ENCODE measurements around the gene FARS2.

Gene FARS2

GRCh38 chr6:5673019-5673790 is 411.9 kb downstream of the FARS2 start:
- H3K9me3 ChIP-seq (ENCODE audit: insufficient read depth, low read length), result no peaks in the 10 kb centered on the region
- H3K4me2 ChIP-seq (ENCODE audit: low read length), result no peak overlapping the region
- H4K20me1 ChIP-seq (ENCODE audit: insufficient read depth, low read length), result no peaks in the 10 kb centered on the region
- no peaks in the 10 kb centered on the region for H3K79me2 ChIP-seq (ENCODE audit: low read length)
- no peaks in the 10 kb centered on the region for H3K27me3 ChIP-seq (ENCODE audit: low read depth, low read length)
- no peak overlapping the region for H3K4me3 ChIP-seq (ENCODE audit: low read length)
- TF ChIP-seq, protein P1, sequence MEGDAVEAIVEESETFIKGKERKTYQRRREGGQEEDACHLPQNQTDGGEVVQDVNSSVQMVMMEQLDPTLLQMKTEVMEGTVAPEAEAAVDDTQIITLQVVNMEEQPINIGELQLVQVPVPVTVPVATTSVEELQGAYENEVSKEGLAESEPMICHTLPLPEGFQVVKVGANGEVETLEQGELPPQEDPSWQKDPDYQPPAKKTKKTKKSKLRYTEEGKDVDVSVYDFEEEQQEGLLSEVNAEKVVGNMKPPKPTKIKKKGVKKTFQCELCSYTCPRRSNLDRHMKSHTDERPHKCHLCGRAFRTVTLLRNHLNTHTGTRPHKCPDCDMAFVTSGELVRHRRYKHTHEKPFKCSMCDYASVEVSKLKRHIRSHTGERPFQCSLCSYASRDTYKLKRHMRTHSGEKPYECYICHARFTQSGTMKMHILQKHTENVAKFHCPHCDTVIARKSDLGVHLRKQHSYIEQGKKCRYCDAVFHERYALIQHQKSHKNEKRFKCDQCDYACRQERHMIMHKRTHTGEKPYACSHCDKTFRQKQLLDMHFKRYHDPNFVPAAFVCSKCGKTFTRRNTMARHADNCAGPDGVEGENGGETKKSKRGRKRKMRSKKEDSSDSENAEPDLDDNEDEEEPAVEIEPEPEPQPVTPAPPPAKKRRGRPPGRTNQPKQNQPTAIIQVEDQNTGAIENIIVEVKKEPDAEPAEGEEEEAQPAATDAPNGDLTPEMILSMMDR (IDR thresholded peaks at IDR 0.05; ENCODE audit: low read depth, low read length), result no peak
- no peak for TF ChIP-seq EZH2phosphoT487 (IDR thresholded peaks at IDR 0.05; ENCODE audit: low read depth)
- H2AFZ ChIP-seq (ENCODE audit: low read depth, low read length), result no peak overlapping the region
- no peaks in the 10 kb centered on the region for H3K36me3 ChIP-seq (replicated peaks; ENCODE audit: low read depth, low read length)
- peaks cover 9% of the 10 kb centered on the region for H3K4me1 ChIP-seq (ENCODE audit: low read length)
- H3K27ac ChIP-seq (ENCODE audit: low read length), result no peak overlapping the region
- no peak overlapping the region for H3K9ac ChIP-seq (ENCODE audit: low read length)

DNA sequence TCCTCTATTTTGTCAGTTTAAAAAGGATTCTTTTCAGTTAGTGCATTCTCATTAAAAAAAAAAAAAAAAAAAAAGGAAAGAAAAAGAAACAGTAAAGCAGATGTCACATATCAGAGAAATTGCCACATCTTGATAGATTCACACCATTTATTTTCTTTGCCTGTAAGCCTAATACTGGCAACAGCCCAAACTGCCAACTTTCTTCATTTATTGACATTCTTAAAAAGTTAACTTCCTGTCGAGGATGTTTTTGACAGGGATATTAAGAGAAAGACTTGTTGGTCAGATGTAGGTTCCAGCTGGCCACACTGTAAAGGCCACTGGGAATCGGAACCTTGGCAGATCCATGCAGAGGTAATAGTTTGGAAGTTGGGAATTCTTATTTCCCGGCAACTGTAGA is 412.8 kb downstream of the FARS2 start:
- no peak overlapping the region for H3K27ac ChIP-seq (ENCODE audit: low read length)
- no peaks in the 10 kb centered on the region for H4K20me1 ChIP-seq (ENCODE audit: insufficient read depth, low read length)
- H3K9ac ChIP-seq (ENCODE audit: low read length), result no peak overlapping the region
- H3K4me1 ChIP-seq (ENCODE audit: low read length), result peaks cover 9% of the 10 kb centered on the region
- no peak overlapping the region for H3K4me3 ChIP-seq (ENCODE audit: low read length)
- no peaks in the 10 kb centered on the region for H3K9me3 ChIP-seq (ENCODE audit: insufficient read depth, low read length)
- H3K27me3 ChIP-seq (ENCODE audit: low read depth, low read length), result no peaks in the 10 kb centered on the region
- no peak overlapping the region for H2AFZ ChIP-seq (ENCODE audit: low read depth, low read length)
- no peaks in the 10 kb centered on the region for H3K36me3 ChIP-seq (replicated peaks; ENCODE audit: low read depth, low read length)
- TF ChIP-seq, protein P1 (IDR thresholded peaks at IDR 0.05; ENCODE audit: low read depth, low read length), result no peak
- TF ChIP-seq EZH2phosphoT487 (IDR thresholded peaks at IDR 0.05; ENCODE audit: low read depth), result no peak
- no peaks in the 10 kb centered on the region for H3K79me2 ChIP-seq (ENCODE audit: low read length)
- H3K4me2 ChIP-seq (ENCODE audit: low read length), result no peak overlapping the region

DNA sequence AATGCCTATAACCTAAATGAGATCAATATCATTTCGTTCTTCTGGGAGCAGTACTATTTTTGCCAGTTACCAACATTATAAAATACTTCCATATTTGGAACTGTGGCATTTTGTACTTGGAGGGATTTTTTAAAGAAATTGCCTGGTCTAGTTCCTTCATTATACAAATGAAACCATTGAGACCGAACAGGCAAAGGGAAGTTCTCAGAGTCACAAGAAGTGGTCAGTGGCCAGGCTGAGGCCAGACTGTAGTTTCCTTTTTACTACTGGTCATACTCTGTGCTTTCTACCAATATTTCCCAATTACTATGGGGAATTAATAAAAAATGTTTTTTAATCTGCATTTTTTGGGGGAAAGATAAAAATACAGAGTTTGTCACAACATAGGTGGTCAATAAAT is 413.4 kb downstream of the FARS2 start:
- TF ChIP-seq, protein P1 (IDR thresholded peaks at IDR 0.05; ENCODE audit: low read depth, low read length), result no peak
- TF ChIP-seq EZH2phosphoT487 (IDR thresholded peaks at IDR 0.05; ENCODE audit: low read depth), result no peak
- Histone ChIP-seq H3K4me2 (ENCODE audit: low read length) (no peak overlapping the region), H3K9me3 (ENCODE audit: insufficient read depth, low read length) (peaks cover 3% of the 10 kb centered on the region; the same call in 1 of the 2 replicates), H3K9ac (ENCODE audit: low read length) (no peak overlapping the region), H4K20me1 (ENCODE audit: insufficient read depth, low read length) (no peaks in the 10 kb centered on the region), H3K36me3 (replicated peaks; ENCODE audit: low read depth, low read length) (no peaks in the 10 kb centered on the region), H3K4me3 (ENCODE audit: low read length) (no peak overlapping the region), H3K4me1 (ENCODE audit: low read length) (peaks cover 9% of the 10 kb centered on the region), H3K79me2 (ENCODE audit: low read length) (no peaks in the 10 kb centered on the region), H3K27me3 (ENCODE audit: low read depth, low read length) (no peaks in the 10 kb centered on the region), H3K27ac (ENCODE audit: low read length) (no peak overlapping the region), H2AFZ (ENCODE audit: low read depth, low read length) (no peak overlapping the region)

GRCh38 chr6:5676701-5677100 is 415.4 kb downstream of the FARS2 start:
- no peak for TF ChIP-seq EZH2phosphoT487 (IDR thresholded peaks at IDR 0.05; ENCODE audit: low read depth)
- TF ChIP-seq, protein P1 (IDR thresholded peaks at IDR 0.05; ENCODE audit: low read depth, low read length), result no peak
- Histone ChIP-seq H3K79me2 (ENCODE audit: low read length) (no peaks in the 10 kb centered on the region), H3K4me3 (ENCODE audit: low read length) (no peak overlapping the region), H4K20me1 (ENCODE audit: insufficient read depth, low read length) (no peaks in the 10 kb centered on the region), H3K4me1 (ENCODE audit: low read length) (peaks cover 5% of the 10 kb centered on the region), H3K27ac (ENCODE audit: low read length) (no peak overlapping the region), H3K9ac (ENCODE audit: low read length) (no peak overlapping the region), H3K27me3 (ENCODE audit: low read depth, low read length) (no peaks in the 10 kb centered on the region), H3K4me2 (ENCODE audit: low read length) (no peak overlapping the region), H2AFZ (ENCODE audit: low read depth, low read length) (no peak overlapping the region), H3K9me3 (ENCODE audit: insufficient read depth, low read length) (peaks cover 4% of the 10 kb centered on the region; the same call in 1 of the 2 replicates), H3K36me3 (replicated peaks; ENCODE audit: low read depth, low read length) (no peaks in the 10 kb centered on the region)

Measured in OCI-LY3 (cell line).